Measurements from ENCODE around the gene ZNF543.

- TF ChIP-seq CTCF (IDR thresholded peaks at IDR 0.05) (no peak), POLR2AphosphoS5 (IDR thresholded peaks at IDR 0.05) (no peak)
These were observed 448 bp upstream of the ZNF543 start for GRCh38 chr19:57319869-57320179.

Measured in breast epithelium (tissue), 3 donors.